SK-N-SH treated with all-trans-retinoic acid at 6 μM for 48 hours (cell line): ENCODE results near the gene C1QTNF5.

ENCODE experiments used
- ATAC-seq: fragments of 200-7000 bp; cut with Tn5 transposase; 3 replicates; pipeline ENCODE4 v1.9.1; 2020; ENCODE audit warnings: mild to moderate bottlenecking, moderate library complexity
- BACH2 ChIP-seq: fragments of 250-450 bp; sonication (Bioruptor Pico); IDR thresholded peaks from 2 replicates; pipeline ENCODE4 v1.9.0; 2021; ENCODE audit warnings: mild to moderate bottlenecking, borderline replicate concordance
- CSDC2 ChIP-seq: fragments of 250-450 bp; sonication (Bioruptor Pico); IDR thresholded peaks from 2 replicates; pipeline ENCODE4 v1.5.0; 2020; ENCODE audit warnings: mild to moderate bottlenecking, moderate library complexity
- CSRNP3 ChIP-seq: fragments of 250-450 bp; sonication (Bioruptor Pico); IDR thresholded peaks from 2 replicates; pipeline ENCODE4 v1.5.1; 2021; ENCODE audit warnings: mild to moderate bottlenecking, moderate library complexity
- ESRRG ChIP-seq: fragments of 250-450 bp; sonication (Bioruptor Pico); IDR thresholded peaks from 2 replicates; pipeline ENCODE4 v1.6.1; 2021; ENCODE audit warnings: mild to moderate bottlenecking
- GLIS3 ChIP-seq: fragments of 250-450 bp; sonication (Bioruptor Pico); IDR thresholded peaks from 2 replicates; pipeline ENCODE4 v1.5.0; 2020; ENCODE audit warnings: mild to moderate bottlenecking, moderate library complexity
- PPARA ChIP-seq: fragments of 250-450 bp; sonication (Bioruptor Pico); IDR thresholded peaks from 2 replicates; pipeline ENCODE4 v1.5.0; 2020; ENCODE audit warnings: mild to moderate bottlenecking, borderline replicate concordance
- RARB ChIP-seq: fragments of 250-450 bp; sonication (Bioruptor Pico); IDR thresholded peaks from 2 replicates; pipeline ENCODE4 v1.8.0; 2021; ENCODE audit warnings: mild to moderate bottlenecking, moderate library complexity
- SNAI2 ChIP-seq: fragments of 250-450 bp; sonication (Bioruptor Pico); IDR thresholded peaks from 2 replicates; pipeline ENCODE4 v1.5.0; 2020; ENCODE audit warnings: mild to moderate bottlenecking, moderate library complexity
- TCF4 ChIP-seq: fragments of 250-450 bp; sonication (Bioruptor Pico); IDR thresholded peaks from 2 replicates; pipeline ENCODE4 v1.8.0; 2021; ENCODE audit warnings: mild to moderate bottlenecking, moderate library complexity, borderline replicate concordance
- TOX ChIP-seq: fragments of 250-450 bp; sonication (Bioruptor Pico); IDR thresholded peaks from 2 replicates; pipeline ENCODE4 v1.8.0; 2021; ENCODE audit warnings: mild to moderate bottlenecking, moderate library complexity, borderline replicate concordance
- ZC3H10 ChIP-seq: fragments of 250-450 bp; sonication (Bioruptor Pico); IDR thresholded peaks from 2 replicates; pipeline ENCODE4 v1.5.1; 2021; ENCODE audit warnings: mild to moderate bottlenecking, moderate library complexity
- ZFP30 ChIP-seq: fragments of 450-650 bp; formaldehyde crosslinking; IDR thresholded peaks from 2 replicates; pipeline ENCODE4 v1.5.0; 2022; ENCODE audit warnings: mild to moderate bottlenecking, moderate library complexity
- ZNF70 ChIP-seq: fragments of 450-650 bp; formaldehyde crosslinking; IDR thresholded peaks from 2 replicates; pipeline ENCODE4 v1.5.0; 2020; ENCODE audit warnings: mild to moderate bottlenecking, moderate library complexity
- ZNF8 ChIP-seq: fragments of 450-650 bp; formaldehyde crosslinking; IDR thresholded peaks from 2 replicates; pipeline ENCODE4 v1.5.0; 2020; ENCODE audit warnings: mild to moderate bottlenecking, moderate library complexity
- TF ChIP-seq, protein P1 (sequence below): fragments of 250-450 bp; sonication (Bioruptor Pico); IDR thresholded peaks from 2 replicates; pipeline ENCODE4 v1.8.0; 2020; ENCODE audit warnings: mild to moderate bottlenecking, moderate library complexity, borderline replicate concordance
- TF ChIP-seq, protein P2 (sequence below): fragments of 250-450 bp; sonication (Bioruptor Pico); IDR thresholded peaks from 2 replicates; pipeline ENCODE4 v1.5.0; 2020; ENCODE audit warnings: mild to moderate bottlenecking, moderate library complexity
- TF ChIP-seq, protein P3 (sequence below): fragments of 250-450 bp; sonication (Bioruptor Pico); IDR thresholded peaks from 2 replicates; pipeline ENCODE4 v1.5.1; 2020; ENCODE audit warnings: low read depth, mild to moderate bottlenecking, moderate library complexity
- TF ChIP-seq, protein P4 (sequence below): fragments of 250-450 bp; sonication (Bioruptor Pico); IDR thresholded peaks from 2 replicates; pipeline ENCODE4 v1.8.0; 2021; ENCODE audit warnings: low read depth, mild to moderate bottlenecking, moderate library complexity, borderline replicate concordance

Gene C1QTNF5

GRCh38 chr11:119345685-119346084, 5.0 kb upstream of the C1QTNF5 start:
- no peak for ATAC-seq
- TF ChIP-seq CSRNP3 (no peak), BACH2 (CRISPR knock-in tag) (no peak), TCF4 (no peak), ZNF8 (CRISPR knock-in tag) (no peak), CSDC2 (CRISPR knock-in tag) (no peak), RARB (CRISPR knock-in tag) (no peak)
- TF ChIP-seq, protein P1, sequence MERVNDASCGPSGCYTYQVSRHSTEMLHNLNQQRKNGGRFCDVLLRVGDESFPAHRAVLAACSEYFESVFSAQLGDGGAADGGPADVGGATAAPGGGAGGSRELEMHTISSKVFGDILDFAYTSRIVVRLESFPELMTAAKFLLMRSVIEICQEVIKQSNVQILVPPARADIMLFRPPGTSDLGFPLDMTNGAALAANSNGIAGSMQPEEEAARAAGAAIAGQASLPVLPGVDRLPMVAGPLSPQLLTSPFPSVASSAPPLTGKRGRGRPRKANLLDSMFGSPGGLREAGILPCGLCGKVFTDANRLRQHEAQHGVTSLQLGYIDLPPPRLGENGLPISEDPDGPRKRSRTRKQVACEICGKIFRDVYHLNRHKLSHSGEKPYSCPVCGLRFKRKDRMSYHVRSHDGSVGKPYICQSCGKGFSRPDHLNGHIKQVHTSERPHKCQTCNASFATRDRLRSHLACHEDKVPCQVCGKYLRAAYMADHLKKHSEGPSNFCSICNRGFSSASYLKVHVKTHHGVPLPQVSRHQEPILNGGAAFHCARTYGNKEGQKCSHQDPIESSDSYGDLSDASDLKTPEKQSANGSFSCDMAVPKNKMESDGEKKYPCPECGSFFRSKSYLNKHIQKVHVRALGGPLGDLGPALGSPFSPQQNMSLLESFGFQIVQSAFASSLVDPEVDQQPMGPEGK (CRISPR knock-in tag): no peak
- TF ChIP-seq, protein P2, sequence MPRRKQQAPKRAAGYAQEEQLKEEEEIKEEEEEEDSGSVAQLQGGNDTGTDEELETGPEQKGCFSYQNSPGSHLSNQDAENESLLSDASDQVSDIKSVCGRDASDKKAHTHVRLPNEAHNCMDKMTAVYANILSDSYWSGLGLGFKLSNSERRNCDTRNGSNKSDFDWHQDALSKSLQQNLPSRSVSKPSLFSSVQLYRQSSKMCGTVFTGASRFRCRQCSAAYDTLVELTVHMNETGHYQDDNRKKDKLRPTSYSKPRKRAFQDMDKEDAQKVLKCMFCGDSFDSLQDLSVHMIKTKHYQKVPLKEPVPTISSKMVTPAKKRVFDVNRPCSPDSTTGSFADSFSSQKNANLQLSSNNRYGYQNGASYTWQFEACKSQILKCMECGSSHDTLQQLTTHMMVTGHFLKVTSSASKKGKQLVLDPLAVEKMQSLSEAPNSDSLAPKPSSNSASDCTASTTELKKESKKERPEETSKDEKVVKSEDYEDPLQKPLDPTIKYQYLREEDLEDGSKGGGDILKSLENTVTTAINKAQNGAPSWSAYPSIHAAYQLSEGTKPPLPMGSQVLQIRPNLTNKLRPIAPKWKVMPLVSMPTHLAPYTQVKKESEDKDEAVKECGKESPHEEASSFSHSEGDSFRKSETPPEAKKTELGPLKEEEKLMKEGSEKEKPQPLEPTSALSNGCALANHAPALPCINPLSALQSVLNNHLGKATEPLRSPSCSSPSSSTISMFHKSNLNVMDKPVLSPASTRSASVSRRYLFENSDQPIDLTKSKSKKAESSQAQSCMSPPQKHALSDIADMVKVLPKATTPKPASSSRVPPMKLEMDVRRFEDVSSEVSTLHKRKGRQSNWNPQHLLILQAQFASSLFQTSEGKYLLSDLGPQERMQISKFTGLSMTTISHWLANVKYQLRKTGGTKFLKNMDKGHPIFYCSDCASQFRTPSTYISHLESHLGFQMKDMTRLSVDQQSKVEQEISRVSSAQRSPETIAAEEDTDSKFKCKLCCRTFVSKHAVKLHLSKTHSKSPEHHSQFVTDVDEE (CRISPR knock-in tag): no peak

- TF ChIP-seq GLIS3 (CRISPR knock-in tag) (no peak), RARB (CRISPR knock-in tag) (no peak), SNAI2 (CRISPR knock-in tag) (no peak), ZNF70 (CRISPR knock-in tag) (no peak), PPARA (no peak), ZC3H10 (CRISPR knock-in tag) (no peak), ESRRG (CRISPR knock-in tag) (no peak)
- TF ChIP-seq, protein P3, sequence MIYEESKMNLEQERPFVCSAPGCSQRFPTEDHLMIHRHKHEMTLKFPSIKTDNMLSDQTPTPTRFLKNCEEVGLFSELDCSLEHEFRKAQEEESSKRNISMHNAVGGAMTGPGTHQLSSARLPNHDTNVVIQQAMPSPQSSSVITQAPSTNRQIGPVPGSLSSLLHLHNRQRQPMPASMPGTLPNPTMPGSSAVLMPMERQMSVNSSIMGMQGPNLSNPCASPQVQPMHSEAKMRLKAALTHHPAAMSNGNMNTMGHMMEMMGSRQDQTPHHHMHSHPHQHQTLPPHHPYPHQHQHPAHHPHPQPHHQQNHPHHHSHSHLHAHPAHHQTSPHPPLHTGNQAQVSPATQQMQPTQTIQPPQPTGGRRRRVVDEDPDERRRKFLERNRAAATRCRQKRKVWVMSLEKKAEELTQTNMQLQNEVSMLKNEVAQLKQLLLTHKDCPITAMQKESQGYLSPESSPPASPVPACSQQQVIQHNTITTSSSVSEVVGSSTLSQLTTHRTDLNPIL (CRISPR knock-in tag): no peak
- no peak for ATAC-seq
These were observed 3.8 kb upstream of the C1QTNF5 start for GRCh38 chr11:119344291-119345010.

GRCh38 chr11:119343726-119344125, 3.0 kb upstream of the C1QTNF5 start:
- TF ChIP-seq ESRRG (CRISPR knock-in tag): no peak
- TF ChIP-seq, protein P4, sequence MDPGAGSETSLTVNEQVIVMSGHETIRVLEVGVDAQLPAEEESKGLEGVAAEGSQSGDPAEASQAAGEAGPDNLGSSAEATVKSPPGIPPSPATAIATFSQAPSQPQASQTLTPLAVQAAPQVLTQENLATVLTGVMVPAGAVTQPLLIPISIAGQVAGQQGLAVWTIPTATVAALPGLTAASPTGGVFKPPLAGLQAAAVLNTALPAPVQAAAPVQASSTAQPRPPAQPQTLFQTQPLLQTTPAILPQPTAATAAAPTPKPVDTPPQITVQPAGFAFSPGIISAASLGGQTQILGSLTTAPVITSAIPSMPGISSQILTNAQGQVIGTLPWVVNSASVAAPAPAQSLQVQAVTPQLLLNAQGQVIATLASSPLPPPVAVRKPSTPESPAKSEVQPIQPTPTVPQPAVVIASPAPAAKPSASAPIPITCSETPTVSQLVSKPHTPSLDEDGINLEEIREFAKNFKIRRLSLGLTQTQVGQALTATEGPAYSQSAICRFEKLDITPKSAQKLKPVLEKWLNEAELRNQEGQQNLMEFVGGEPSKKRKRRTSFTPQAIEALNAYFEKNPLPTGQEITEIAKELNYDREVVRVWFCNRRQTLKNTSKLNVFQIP (CRISPR knock-in tag): no peak
- no peak for TF ChIP-seq TOX (CRISPR knock-in tag)
- TF ChIP-seq BACH2 (CRISPR knock-in tag): no peak
- no peak for TF ChIP-seq ZC3H10 (CRISPR knock-in tag)
- TF ChIP-seq ZFP30 (CRISPR knock-in tag): no peak
- no peak for ATAC-seq
